ENCODE results near the gene ZNF699.
"Not testable (repeated sequence)": the region's sequence is repeated elsewhere in the genome, so short reads cannot be mapped to it uniquely, and the experiment has no call there.

Gene ZNF699

DNA sequence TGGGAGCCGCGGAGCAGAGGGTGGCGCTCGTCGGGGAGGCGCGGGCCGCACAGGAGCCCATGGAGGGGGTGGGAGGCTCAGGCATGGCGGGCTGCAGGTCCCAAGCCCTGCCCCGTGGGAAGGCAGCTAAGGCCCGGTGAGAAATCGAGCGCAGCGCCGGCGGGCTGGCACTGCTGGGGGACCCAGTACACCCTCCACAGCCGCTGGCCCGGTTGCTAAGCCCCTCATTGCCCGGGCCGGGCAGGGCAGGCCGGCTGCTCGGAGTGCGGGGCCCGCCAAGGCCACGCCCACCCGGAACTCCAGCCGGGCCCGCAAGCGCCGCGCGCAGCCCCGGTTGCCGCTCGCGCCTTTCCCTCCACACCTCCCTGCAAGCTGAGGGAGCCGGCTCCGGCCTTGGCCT lies 26.2 kb downstream of the ZNF699 start:
- DNase-seq (ENCODE audit: low spot score): not testable (repeated sequence)

GRCh38 chr19:9251236-9251635 lies 58.4 kb downstream of the ZNF699 start:
- no peak for DNase-seq (ENCODE audit: low spot score)

DNA sequence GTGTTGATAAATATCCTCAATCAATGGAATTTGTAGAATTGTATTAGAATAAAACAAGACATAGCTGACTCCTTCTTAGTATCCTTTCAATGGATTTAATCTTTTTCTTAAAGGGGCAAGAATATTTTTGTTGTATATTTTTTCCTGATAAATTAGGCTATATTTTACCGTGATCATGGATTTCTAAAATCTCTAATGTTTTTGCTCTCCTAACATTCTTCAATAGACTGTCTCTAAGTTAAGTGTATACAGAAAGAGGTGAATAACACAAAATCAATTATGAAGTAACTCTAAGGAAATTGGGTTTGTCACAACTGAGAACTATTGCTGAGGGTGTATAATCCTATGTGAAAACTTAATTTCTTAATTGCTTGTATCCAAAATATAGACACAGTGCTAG lies 59.0 kb downstream of the ZNF699 start, which contains the start of gene OR7E24:
Gene OR7E24, plus strand, starts transcription at position 301 of the 400 bp plus-strand sequence. CDS start 114 bp downstream, outside the sequence.
- DNase-seq (ENCODE audit: low spot score): no peak
